GM13977 (cell line): ENCODE data around the gene RANBP17.

Experiments
- DNase-seq: peaks from one replicate; pipeline ENCODE4 v3.0.0; 2012; ENCODE audit warnings: low spot score
- CTCF ChIP-seq: IDR thresholded peaks from 2 replicates; pipeline ENCODE4 v1.5.1; 2012; ENCODE audit warnings: mild to moderate bottlenecking, control low read depth; ENCODE audit not compliant: insufficient read depth; ENCODE audit errors: extremely low read depth, missing control alignments
- in situ Hi-C: fragments of 300-500 bp; cut with MboI; formaldehyde crosslinking; loops from one replicate; pipeline ENCODE4 v1.12.0; 2022; ENCODE audit warnings: low sequenced_read_pairs, low pct_unique_long_range_greater_than_20kb, mixed read lengths, inconsistent platforms; ENCODE audit not compliant: unreplicated experiment

Gene RANBP17

GRCh38 chr5:171269717-171270116 lies 407.9 kb downstream of the RANBP17 start:
- DNase-seq, result no peak
- TF ChIP-seq CTCF, result no peak
- in situ Hi-C loops, result no loop called here

- in situ Hi-C loops, result no loop called here
- TF ChIP-seq CTCF, result no peak
- no peak for DNase-seq
These were observed 408.3 kb downstream of the RANBP17 start for GRCh38 chr5:171270136-171270535.

DNA sequence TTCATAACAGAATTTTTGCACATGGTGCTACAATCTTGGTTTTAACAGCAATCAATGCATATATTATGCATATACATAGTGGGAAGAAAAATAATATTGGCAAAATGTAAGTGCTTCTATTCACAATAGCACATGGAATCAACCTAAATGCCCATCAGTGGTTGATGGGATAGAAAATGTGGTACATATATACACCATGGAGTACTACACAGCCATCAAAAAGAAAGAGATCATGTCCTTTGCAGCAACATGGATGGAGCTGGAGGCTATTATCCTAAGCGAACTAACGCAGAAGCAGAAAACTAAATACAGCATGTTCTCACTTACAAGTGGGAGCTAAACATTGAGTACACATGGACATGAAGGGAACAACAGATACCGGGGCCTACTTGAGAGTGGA lies 410.0 kb downstream of the RANBP17 start:
- no peak for TF ChIP-seq CTCF
- in situ Hi-C loops, result no loop called here
- DNase-seq, result no peak

DNA sequence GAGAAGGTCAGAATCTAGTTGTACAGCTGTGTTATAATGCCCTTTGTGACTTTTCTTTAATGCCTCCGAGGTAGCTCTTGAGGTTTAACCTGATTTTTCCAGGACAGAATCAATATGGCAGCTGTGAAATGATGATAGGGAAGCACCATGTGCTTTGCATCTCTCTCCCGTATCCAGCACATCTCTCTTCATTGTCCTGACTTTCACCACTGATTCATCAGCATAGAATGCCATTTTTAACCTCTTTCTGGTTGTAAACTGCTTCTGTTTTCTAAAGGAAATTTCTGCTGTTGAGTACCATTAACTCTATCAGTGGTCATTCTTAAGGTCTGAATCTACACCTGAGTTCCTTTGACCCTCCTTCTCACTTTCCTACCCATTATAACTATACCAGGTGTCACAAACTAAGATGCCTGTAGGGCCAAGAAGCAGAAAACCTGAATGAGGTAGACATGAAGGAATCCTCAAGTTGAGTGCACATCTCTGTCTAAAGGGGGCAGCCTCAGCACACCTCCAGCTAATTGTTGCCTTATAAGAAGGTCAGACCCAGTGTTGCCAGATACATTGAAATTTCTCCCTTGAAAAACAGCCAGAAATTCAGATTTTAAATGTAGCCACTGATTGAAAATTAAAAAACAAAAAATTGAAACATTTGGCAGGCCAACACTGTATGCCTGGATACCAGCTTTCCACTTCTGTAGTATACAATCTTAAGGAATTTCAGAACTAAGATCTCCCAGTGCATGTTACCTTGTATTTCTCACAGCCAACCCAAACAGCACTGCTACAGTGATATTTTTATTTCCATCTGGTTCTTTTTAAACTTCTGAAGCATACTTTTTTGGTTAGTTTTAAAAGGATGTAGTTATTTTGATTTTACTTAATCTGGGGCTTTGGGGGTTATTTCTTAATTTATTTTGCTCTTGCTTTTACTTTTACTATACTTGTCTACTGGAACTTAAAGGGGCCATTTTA lies 411.5 kb downstream of the RANBP17 start:
- peak; percentile 22 for DNase-seq
- TF ChIP-seq CTCF, result peak; percentile 57
- in situ Hi-C loops, result no loop called here

DNA sequence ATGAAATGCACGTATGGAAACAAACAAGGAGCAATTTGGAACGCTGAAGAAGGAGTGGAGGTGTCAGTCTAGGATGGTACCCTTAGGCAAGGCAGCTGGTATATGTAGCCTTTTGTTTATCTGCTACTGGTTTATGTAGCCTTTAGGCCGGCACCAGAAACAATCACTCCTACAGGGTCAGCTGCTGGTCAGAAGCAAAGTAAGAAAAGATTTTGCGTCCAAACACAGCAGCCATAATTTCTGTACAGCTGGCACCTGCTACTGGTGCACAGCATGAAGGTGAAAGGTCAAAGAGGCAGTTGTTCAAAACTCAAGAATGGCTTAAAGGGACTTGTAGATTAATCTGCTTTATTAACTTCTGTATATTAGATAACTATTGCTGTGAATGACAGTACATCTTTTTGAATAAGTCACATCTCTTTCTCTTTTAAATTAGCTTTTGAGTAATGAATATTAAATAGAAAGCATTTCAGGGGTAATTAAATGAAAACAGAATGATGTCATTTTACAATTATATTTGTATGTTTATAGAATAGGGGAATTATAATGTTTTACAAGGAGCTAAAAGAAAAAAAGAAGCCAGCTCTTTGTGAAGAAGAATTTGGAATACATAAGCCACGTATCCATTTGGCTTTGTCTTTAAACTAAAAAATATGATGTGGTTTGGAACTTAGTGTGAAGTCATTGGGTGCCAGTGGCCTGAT lies 414.2 kb downstream of the RANBP17 start:
- TF ChIP-seq CTCF, result no peak
- DNase-seq, result no peak
- in situ Hi-C loops, result no loop called here

DNA sequence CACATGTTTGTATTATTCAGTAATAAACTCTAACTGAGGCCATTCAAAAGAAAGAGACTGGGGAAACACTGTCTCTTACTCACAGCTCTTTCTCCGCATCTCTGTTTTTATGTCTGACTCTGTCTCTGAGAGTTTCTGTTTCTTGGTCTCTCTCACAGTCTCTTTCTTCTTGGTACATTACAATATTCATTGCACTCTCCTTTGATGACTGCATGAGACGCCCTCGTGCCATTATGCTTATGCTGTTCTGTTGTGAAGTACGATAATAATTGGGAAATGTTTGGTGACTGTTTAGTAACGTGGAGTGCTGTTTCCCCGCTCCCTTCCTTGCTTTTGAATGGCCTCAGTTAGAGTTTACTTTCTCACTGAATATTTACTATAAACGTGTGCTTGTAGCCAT lies 421.9 kb downstream of the RANBP17 start:
- in situ Hi-C loops, result no loop called here

More for the DNA sequence above, 421.9 kb downstream of the RANBP17 start:
- no peak for TF ChIP-seq CTCF
- no peak for DNase-seq
